HepG2 (cell line): ENCODE measurements around the gene CCDC102B. TPM values are rescaled to one million over a fixed set of nuclear protein-coding genes. Genes with fewer than 3 reads are reported as not detected.

Source experiments
- AHDC1 ChIP-seq: sonication (generic); formaldehyde crosslinking; IDR thresholded peaks from 2 replicates; pipeline ENCODE4 v1.5.1; 2020; ENCODE audit warnings: mild to moderate bottlenecking, missing genetic modification reagents, borderline replicate concordance
- FOSL2 ChIP-seq: sonication (generic); formaldehyde crosslinking; IDR thresholded peaks from 2 replicates; pipeline ENCODE4 v1.4.0; 2020; ENCODE audit warnings: missing genetic modification reagents
- KAT7 ChIP-seq: IDR thresholded peaks from 2 replicates; pipeline ENCODE4 v1.6.1; 2018; ENCODE audit warnings: borderline replicate concordance, missing compliant biosample characterization
- MAFF ChIP-seq: IDR thresholded peaks from 2 replicates; pipeline ENCODE4 v1.6.1; 2011; ENCODE audit warnings: low read depth, low read length, improper control_type of control experiment
- MAFK ChIP-seq, 2 experiments: IDR thresholded peaks in 1 of 2; conservative IDR thresholded peaks in 1 of 2; 2 replicates each; pipeline ENCODE4 v1.6.1; 2011; ENCODE audit warnings: improper control_type of control experiment in 2 of 2, low read length in 2 of 2
- PHF21A ChIP-seq: sonication (generic); formaldehyde crosslinking; IDR thresholded peaks from 2 replicates; pipeline ENCODE4 v1.5.0; 2020; ENCODE audit warnings: mild to moderate bottlenecking, missing genetic modification reagents
- POGZ ChIP-seq: sonication (generic); formaldehyde crosslinking; IDR thresholded peaks from 2 replicates; pipeline ENCODE4 v1.4.0; 2020; ENCODE audit warnings: mild to moderate bottlenecking, missing genetic modification reagents
- PTBP1 ChIP-seq: fragments of 200-400 bp; formaldehyde crosslinking; IDR thresholded peaks from 2 replicates; pipeline ENCODE4 v1.6.1; 2018; ENCODE audit warnings: low read length, low read depth; ENCODE audit not compliant: poor library complexity, severe bottlenecking
- RBAK ChIP-seq: sonication (generic); formaldehyde crosslinking; IDR thresholded peaks from 2 replicates; pipeline ENCODE4 v1.5.1; 2020; ENCODE audit warnings: mild to moderate bottlenecking, missing genetic modification reagents
- SALL1 ChIP-seq: sonication (generic); formaldehyde crosslinking; IDR thresholded peaks from 2 replicates; pipeline ENCODE4 v1.8.0; 2022; ENCODE audit warnings: mild to moderate bottlenecking, missing genetic modification reagents
- TBL1XR1 ChIP-seq: fragments of 150-350 bp; IDR thresholded peaks from 2 replicates; pipeline ENCODE4 v1.6.1; 2014; ENCODE audit warnings: borderline replicate concordance, low read length; ENCODE audit not compliant: partially characterized antibody
- ZNF337 ChIP-seq: sonication (generic); formaldehyde crosslinking; IDR thresholded peaks from 2 replicates; pipeline ENCODE4 v1.5.1; 2020; ENCODE audit warnings: missing genetic modification reagents, low read depth, mild to moderate bottlenecking, borderline replicate concordance
- polyA plus RNA-seq, 8 experiments: library from polyadenylated mRNA; depleted of rRNA in 3 of 8; stranded (reverse) in 7 of 8; unstranded in 1 of 8; fragments of >200 nt; fragmentation: Illumina TruSeq in 4 of 8; extraction: Trizol in 4 of 8; gene quantifications; 2 replicates each; pipeline versions ENCODE4 v1.2.1 to v1.2.3, GENCODE V29; 2011 to 2016; ENCODE audit warnings: low read depth in 4 of 8, missing spikeins in 1 of 8, mixed read lengths in 1 of 8; ENCODE audit not compliant: insufficient read depth in 1 of 8
- total RNA-seq, 5 experiments: library from RNA; depleted of rRNA; stranded (reverse); fragments of >200 nt; fragmentation: Illumina TruSeq; extraction: Trizol; gene quantifications; 2 replicates each; pipeline ENCODE4 v1.2.3, GENCODE V29; 2016; ENCODE audit warnings: low read depth in 1 of 5
- TF ChIP-seq, protein P1 (sequence below): sonication (generic); formaldehyde crosslinking; IDR thresholded peaks from 2 replicates; pipeline ENCODE4 v1.5.0; 2020; ENCODE audit warnings: mild to moderate bottlenecking, low read depth, missing genetic modification reagents, borderline replicate concordance
- TF ChIP-seq, protein P2 (sequence below): sonication (generic); formaldehyde crosslinking; IDR thresholded peaks from 2 replicates; pipeline ENCODE4 v1.8.1; 2023; ENCODE audit warnings: mild to moderate bottlenecking, moderate library complexity, missing genetic modification reagents

The CCDC102B gene
- total and polyA plus RNA-seq, 2 of the 13 experiments (the other 11 are each of a cell fraction or from before 2014, with no cell fraction given) = 2.3 to 3.7 TPM

DNA sequence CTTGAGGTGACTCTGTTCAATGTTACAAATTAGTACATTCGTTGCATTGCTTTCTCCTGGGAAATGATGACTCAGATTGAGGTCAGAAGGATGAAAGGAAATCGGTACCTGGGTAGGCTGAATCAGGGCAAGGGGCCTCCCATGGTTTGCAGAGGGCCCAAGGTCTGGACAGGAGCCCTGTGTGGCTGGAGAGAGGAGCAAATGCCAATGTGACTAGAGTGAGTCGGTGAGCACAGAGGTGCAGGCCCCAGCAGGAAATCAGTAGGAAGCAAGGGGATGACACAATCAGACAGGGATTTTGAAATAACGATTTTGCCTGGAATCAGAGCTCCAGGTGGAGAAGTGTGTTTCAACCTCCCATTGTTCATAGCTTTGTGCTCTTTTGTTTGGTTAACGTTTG lies 118.9 kb downstream of the CCDC102B start (continued):
- TF ChIP-seq PHF21A (CRISPR knock-in tag) (peak; percentile 18; the same call in 1 of the 2 replicates), TBL1XR1 (no peak), SALL1 (CRISPR knock-in tag) (peak; percentile 61), MAFF (peak; percentile 42; the same call in 1 of the 2 replicates), POGZ (CRISPR knock-in tag) (peak; percentile 65), ZNF337 (no peak), PTBP1 (no peak), RBAK (CRISPR knock-in tag) (peak; percentile 69; the same call in 1 of the 2 replicates), FOSL2 (CRISPR knock-in tag) (peak; percentile 82), AHDC1 (CRISPR knock-in tag) (peak; percentile 54; the same call in 1 of the 2 replicates), MAFK (conservative IDR thresholded peaks at IDR 0.05 in 1 of 2, IDR thresholded peaks at IDR 0.05 in 1 of 2; ENCODE audit: low read length in 2 of 2) (0 out of 4 replicates have a peak, but pooled peaks have one; percentile 8 to 34), KAT7 (no peak)
- TF ChIP-seq, protein P1, sequence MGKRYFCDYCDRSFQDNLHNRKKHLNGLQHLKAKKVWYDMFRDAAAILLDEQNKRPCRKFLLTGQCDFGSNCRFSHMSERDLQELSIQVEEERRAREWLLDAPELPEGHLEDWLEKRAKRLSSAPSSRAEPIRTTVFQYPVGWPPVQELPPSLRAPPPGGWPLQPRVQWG (CRISPR knock-in tag) = no peak
- TF ChIP-seq, protein P2, sequence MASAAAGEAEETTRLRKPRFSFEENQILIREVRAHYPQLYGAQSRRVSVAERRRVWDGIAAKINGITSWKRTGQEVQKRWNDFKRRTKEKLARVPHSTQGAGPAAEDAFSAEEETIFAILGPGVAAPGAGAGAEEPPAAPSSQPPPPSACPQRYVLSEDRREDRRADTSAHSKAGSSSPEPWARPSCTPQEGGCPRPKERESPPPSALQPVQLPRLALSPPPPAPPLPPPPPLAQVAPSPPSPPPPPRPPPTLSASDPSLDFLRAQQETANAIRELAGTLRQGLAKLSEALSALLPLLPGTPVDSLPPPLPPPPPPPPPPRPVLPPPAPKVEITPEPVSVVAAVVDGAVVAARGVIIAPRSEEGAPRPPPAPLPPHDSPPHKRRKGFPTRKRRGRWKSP (CRISPR knock-in tag) = no peak
